ENCODE results near the gene UBE4B.

DNA sequence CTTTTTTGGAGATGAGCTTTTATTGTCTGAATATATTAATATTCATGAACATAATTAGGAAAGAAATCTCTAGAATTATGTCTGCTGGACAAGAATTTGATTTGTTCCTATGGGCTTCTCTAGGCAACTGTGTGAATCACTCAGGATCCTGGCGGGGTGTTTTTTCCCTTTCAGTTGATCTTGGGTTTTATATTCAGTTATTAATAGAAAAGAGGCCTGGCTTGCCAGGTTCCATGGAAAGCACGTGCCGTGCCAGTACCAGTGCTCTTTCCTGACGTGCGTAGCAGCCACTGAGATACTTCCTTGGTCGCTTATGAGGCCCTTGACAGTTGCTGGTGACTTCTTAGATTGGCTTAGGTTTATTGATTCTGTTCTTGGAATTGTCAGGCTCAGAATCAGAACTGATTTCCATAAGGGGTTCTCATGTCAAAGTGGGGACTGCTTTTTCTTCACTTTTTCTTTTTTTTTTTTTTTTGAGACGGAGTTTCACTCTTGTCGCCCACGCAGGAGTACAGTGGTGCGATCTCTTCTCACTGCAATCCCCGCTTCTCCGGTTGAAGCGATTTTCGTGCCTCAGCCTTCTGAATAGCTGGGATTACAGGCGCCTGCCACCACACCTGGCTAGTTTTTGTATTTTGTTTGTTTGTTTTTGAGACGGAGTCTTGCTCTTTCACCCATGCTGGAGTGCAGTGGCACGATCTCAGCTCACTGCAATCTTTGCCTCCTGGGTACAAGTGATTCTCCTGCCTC is 129.0 kb downstream of the UBE4B start:
- TF ChIP-seq, protein P1, sequence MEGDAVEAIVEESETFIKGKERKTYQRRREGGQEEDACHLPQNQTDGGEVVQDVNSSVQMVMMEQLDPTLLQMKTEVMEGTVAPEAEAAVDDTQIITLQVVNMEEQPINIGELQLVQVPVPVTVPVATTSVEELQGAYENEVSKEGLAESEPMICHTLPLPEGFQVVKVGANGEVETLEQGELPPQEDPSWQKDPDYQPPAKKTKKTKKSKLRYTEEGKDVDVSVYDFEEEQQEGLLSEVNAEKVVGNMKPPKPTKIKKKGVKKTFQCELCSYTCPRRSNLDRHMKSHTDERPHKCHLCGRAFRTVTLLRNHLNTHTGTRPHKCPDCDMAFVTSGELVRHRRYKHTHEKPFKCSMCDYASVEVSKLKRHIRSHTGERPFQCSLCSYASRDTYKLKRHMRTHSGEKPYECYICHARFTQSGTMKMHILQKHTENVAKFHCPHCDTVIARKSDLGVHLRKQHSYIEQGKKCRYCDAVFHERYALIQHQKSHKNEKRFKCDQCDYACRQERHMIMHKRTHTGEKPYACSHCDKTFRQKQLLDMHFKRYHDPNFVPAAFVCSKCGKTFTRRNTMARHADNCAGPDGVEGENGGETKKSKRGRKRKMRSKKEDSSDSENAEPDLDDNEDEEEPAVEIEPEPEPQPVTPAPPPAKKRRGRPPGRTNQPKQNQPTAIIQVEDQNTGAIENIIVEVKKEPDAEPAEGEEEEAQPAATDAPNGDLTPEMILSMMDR (IDR thresholded peaks at IDR 0.05; ENCODE audit: poor library complexity) = no peak
- no peak for TF ChIP-seq EZH2 (IDR thresholded peaks at IDR 0.05; ENCODE audit: borderline replicate concordance)

Data from hepatocyte (in vitro differentiated cells).